ENCODE results near the gene C15orf39. TPM values are rescaled to one million over a fixed set of nuclear protein-coding genes. Genes with fewer than 3 reads are reported as not detected.

Gene C15orf39
- 10.9 and 16.9 TPM in 2 replicates for total RNA-seq

DNA sequence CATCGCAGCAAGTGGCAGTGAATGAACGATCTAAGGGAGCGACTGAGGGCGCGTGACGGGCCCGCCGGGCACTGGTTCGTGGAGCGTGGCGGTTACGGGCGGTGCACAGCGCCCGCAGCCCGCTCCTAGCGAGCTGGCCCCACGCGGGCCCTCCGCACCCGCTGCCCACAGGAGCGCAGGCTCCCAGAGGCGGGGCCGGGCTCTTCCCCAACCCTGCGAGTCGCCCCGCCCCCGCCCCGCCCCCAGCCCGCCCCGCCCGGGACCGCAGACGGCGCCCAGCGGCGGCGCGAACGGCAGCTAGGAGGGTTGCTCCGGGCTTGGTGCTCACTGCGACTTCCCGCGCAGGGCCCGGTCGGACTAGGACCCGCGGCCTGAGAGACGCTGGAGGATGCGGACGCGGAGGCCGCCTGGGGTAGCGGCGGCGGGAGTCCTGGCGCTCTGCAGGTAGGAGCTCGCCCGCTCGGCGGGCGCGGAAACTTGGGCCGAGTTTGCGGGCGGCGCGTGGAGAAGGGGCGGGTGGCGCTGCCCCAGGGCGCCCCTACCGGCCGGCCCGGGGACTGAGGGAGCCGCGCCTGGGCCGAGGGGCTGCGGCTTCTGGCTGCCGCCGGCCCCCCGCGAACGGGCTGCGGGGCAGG is at the start of gene C15orf39:
Gene C15orf39, plus strand, starts transcription at position 267 of the 635 bp plus-strand sequence. CDS start 4,167 bp downstream, outside the sequence.

DNA sequence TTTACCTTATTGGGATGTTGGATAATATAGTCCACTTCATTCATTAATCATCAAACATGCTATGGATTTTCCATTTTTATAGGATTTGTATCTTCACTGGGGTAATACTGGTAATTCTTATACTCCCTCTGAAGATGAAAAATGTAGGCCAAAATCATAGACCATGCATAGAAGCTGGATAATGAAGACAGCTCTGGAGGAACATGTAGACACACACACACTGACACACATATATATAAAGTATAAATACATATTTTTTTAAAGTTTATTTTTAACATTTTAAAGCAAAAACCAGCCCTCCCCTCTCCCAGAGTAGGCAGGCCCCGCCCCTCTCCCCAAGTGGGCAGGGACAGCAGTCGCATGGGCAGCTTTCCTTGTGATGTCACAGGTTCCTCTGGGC is 56.4 kb downstream of the C15orf39 start, which contains the start of gene GOLGA6C:
Gene GOLGA6C, plus strand, starts transcription at position 301 of the 400 bp plus-strand sequence. CDS start 265 bp downstream, outside the sequence.

Other genes starting within 250 kb of the C15orf39 start
- 24.8 and 45.2 TPM in 2 replicates for gene RPP25, start 245.1 kb upstream of the C15orf39 start, total RNA-seq
- 0.58 and 0.68 TPM in 2 replicates for gene SCAMP5, start 206.3 kb upstream of the C15orf39 start, total RNA-seq
- gene PPCDC, start 178.3 kb upstream of the C15orf39 start, total RNA-seq: 4.4 and 5.4 TPM in 2 replicates
- gene GOLGA6C, start 56.5 kb downstream of the C15orf39 start, total RNA-seq: not detected in 2 replicates
- not detected in 2 replicates for gene GOLGA6D, start 81.0 kb downstream of the C15orf39 start, total RNA-seq
- gene COMMD4, start 134.2 kb downstream of the C15orf39 start, total RNA-seq: 75.2 and 97.9 TPM in 2 replicates
- gene NEIL1, start 145.2 kb downstream of the C15orf39 start, total RNA-seq: 2.6 and 18.7 TPM in 2 replicates
- 54.0 and 59.7 TPM in 2 replicates for gene MAN2C1, start 166.7 kb downstream of the C15orf39 start, total RNA-seq
- gene SIN3A, start 249.8 kb downstream of the C15orf39 start, total RNA-seq: 16.9 and 22.6 TPM in 2 replicates

All from pericardium fibroblast (primary cell).